ENCODE measurements around the gene EP300.

Gene EP300

DNA sequence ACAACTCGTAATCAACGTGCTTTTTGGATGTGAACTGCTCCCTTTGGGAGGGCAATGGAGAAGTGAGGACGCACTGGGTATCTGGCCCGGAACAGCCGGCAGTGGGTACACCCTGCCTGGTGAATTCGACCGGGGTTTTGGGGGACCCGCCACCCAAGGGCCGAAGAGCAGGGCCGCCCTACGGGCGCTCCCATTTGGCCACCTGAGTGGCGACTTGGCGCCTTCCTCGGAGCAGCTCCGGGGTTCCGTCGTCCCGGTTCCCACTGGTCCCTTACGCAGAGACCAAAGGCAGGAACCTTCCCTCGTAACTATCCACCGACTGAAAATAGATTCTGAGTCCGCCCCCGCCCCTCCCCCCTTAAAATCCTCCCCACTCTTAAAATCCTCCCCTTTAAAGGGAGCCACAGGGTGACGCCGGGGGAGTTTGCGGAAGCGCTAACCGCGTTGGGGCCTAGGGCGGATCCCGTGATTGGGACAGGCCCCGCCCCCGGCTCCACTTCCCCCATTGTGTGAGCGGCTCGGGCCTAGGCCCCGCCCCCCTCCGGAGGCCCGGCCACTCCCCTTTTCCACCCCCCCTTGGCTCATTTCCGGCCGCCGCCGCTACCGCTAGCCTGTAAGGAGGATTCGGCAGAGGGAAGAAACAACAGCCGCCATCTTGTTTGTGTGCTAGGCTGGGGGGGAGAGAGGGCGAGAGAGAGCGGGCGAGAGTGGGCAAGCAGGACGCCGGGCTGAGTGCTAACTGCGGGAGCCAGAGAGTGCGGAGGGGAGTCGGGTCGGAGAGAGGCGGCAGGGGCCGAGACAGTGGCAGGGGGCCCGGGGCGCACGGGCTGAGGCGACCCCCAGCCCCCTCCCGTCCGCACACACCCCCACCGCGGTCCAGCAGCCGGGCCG lies 1.0 kb upstream of the EP300 start:
- ChIA-PET CTCF (interaction anchor here (1.4 to 2.3 kb wide), 3 partner anchors 10 to 169 kb away, joined by 4 to 12 read pairs (median 5); no protein-coding TSS in a partner anchor), POLR2A (interaction anchor here (2.1 kb wide), 1 partner anchor 140 kb away, joined by 5 read pairs; the partner anchor contains the start of gene RBX1)
- TF ChIP-seq, protein P1, sequence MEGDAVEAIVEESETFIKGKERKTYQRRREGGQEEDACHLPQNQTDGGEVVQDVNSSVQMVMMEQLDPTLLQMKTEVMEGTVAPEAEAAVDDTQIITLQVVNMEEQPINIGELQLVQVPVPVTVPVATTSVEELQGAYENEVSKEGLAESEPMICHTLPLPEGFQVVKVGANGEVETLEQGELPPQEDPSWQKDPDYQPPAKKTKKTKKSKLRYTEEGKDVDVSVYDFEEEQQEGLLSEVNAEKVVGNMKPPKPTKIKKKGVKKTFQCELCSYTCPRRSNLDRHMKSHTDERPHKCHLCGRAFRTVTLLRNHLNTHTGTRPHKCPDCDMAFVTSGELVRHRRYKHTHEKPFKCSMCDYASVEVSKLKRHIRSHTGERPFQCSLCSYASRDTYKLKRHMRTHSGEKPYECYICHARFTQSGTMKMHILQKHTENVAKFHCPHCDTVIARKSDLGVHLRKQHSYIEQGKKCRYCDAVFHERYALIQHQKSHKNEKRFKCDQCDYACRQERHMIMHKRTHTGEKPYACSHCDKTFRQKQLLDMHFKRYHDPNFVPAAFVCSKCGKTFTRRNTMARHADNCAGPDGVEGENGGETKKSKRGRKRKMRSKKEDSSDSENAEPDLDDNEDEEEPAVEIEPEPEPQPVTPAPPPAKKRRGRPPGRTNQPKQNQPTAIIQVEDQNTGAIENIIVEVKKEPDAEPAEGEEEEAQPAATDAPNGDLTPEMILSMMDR (IDR thresholded peaks at IDR 0.05; ENCODE audit: control extremely low read depth, extremely low read depth, low read depth, missing control alignments): no peak
- DNase-seq (ENCODE audit: extremely low spot score): peak; percentile 99

DNA sequence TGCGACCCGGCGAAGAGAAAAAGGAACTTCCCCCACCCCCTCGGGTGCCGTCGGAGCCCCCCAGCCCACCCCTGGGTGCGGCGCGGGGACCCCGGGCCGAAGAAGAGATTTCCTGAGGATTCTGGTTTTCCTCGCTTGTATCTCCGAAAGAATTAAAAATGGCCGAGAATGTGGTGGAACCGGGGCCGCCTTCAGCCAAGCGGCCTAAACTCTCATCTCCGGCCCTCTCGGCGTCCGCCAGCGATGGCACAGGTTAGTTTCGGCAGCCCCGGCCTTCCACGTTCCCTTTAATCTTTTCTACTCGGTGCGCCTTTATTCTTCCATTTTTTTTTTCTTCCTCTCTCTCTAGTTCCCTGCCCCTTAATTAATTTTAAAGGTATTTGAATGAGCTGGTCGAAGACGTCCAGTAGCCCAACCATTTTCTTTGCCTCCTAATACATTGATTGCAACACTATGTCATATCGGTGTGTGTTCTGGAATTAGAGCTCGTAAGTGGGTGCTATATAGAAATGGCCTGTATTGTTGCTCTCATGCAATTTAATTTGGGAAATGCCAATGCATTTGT lies 537 bp downstream of the EP300 start:
- POLR2A ChIA-PET: no interaction called here
- CTCF ChIA-PET: interaction anchor here (1.2 to 2.3 kb wide), 2 partner anchors 10 to 170 kb away, joined by 3 to 12 read pairs; no protein-coding TSS in a partner anchor

DNA sequence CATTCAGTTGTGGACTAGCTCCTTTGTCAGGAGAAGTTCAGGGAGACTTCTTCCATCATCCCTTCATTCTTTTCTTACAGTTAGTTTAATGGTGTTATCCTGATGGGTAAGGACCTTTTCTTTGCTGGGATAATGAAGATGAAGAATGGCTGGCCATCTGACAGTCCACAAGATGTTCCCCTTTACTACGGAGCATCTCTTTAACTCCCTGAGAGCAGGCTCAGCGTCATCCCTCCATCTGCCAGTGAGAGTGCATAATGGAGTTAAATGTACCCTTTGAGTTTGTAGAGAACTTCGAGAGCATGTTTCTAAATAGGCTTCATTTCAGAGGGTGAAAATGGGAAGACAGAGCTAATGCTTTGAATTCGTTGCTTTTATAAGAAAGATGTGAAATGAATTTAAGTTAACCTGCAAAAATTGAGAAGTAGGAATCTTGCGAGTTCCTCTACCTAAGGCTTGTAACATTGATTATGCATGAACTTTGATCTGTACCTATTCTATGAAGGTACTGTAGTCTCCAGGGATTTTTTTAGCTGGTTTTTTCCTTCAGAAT lies 1.7 kb downstream of the EP300 start:
- TF ChIP-seq, protein P1 (IDR thresholded peaks at IDR 0.05; ENCODE audit: control extremely low read depth, extremely low read depth, low read depth, missing control alignments): no peak
- ChIA-PET CTCF (interaction anchor here (0.8 to 2.3 kb wide), 3 partner anchors 9 to 171 kb away, joined by 3 to 12 read pairs (median 3); no protein-coding TSS in a partner anchor), POLR2A (interaction anchor here (0.5 kb wide), 1 partner anchor 142 kb away, joined by 3 read pairs; no protein-coding TSS in a partner anchor)
- DNase-seq (ENCODE audit: extremely low spot score): no peak

More for the DNA sequence above, 537 bp downstream of the EP300 start:
- TF ChIP-seq, protein P1 (IDR thresholded peaks at IDR 0.05; ENCODE audit: control extremely low read depth, extremely low read depth, low read depth, missing control alignments): no peak
- no peak for DNase-seq (ENCODE audit: extremely low spot score)

DNA sequence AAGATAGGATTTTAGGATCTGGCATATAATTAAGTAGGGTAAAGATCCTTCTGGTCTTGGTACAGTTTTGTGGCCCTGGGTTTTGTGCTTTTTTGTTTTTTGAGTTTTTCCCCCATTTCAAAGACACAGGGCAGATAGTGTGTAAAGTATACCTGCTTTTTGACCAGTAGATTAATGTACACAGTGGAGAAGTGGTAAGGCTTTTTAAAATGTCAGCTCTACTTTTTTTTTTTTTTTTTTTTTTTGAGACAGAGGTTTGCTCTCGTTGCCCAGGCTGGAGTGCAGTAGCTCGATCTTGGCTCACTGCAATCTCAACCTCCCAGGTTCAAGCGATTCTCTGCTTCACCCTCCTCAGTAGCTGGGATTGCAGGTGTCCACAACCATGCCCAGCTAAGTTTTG lies 4.0 kb downstream of the EP300 start:
- POLR2A ChIA-PET: interaction anchor here (1.1 kb wide), 1 partner anchor 14 kb away, joined by 4 read pairs; no protein-coding TSS in a partner anchor
- TF ChIP-seq, protein P1 (IDR thresholded peaks at IDR 0.05; ENCODE audit: control extremely low read depth, extremely low read depth, low read depth, missing control alignments): no peak
- no peak for DNase-seq (ENCODE audit: extremely low spot score)
- CTCF ChIA-PET: interaction anchor here (0.8 to 2.5 kb wide), 2 partner anchors 10 to 141 kb away, joined by 3 to 9 read pairs; no protein-coding TSS in a partner anchor

DNA sequence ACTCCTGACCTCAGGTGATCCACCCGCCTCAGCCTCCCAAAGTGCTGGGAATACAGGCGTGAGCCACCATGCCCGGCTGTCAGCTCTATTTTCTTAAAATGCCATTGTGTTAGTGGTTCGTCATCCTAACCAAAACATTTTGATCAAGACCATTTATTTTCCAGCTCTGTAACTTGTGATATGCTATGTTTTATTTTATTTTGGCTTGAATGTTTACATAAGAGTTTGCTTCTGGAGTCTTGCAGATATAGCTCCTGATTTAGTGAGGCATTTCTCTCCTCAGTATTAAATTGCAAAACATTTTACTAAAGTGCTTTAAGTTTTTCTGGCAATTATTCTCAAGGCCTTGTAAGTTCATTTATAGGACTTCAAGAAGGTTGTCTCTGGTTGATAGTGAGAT lies 4.4 kb downstream of the EP300 start:
- ChIA-PET CTCF (interaction anchor here (0.8 to 2.5 kb wide), 2 partner anchors 9 to 141 kb away, joined by 3 to 9 read pairs; no protein-coding TSS in a partner anchor), POLR2A (interaction anchor here (1.1 kb wide), 1 partner anchor 14 kb away, joined by 4 read pairs; no protein-coding TSS in a partner anchor)
- TF ChIP-seq, protein P1 (IDR thresholded peaks at IDR 0.05; ENCODE audit: control extremely low read depth, extremely low read depth, low read depth, missing control alignments): no peak
- no peak for DNase-seq (ENCODE audit: extremely low spot score)

DNA sequence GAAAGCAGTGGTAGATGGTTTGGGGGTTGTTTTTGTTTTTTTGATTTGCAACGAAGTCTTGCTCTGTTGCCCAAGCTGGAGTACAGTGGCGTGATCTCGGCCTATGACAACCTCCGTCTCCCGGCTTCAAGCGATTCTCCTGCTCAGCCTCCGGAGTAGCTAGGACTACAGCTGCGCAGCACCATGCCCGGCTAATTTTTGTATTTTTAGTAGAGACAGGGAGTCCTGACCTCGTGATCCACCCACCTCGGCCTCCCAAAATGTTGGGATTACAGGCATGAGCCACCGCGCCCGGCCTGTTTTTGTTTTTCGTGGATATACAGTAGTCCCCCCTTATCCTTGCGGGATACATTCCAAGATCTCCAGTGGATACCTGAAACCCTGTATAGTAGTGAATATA lies 6.6 kb downstream of the EP300 start:
- TF ChIP-seq, protein P1 (IDR thresholded peaks at IDR 0.05; ENCODE audit: control extremely low read depth, extremely low read depth, low read depth, missing control alignments): no peak
- DNase-seq (ENCODE audit: extremely low spot score): no peak
- POLR2A ChIA-PET: no interaction called here
- CTCF ChIA-PET: no interaction called here

All from GM10248 (cell line).